Renal cortical epithelial cell (primary cell): ENCODE results near the gene OPN5. TPM values are rescaled to one million over a fixed set of nuclear protein-coding genes. Genes with fewer than 3 reads are reported as not detected.

ENCODE experiments used
- DNase-seq: peaks from one replicate; pipeline ENCODE4 v3.0.0-alpha.2; 2011; ENCODE audit warnings: low read depth
- total RNA-seq: library from RNA; depleted of rRNA; stranded (reverse); fragments of >200 nt; gene quantifications from 2 replicates; pipeline ENCODE4 v1.2.3, GENCODE V29; 2014

Gene OPN5
- total RNA-seq, 1 donor from 2014 or later = under 0.01 TPM

GRCh38 chr6:47859175-47859574 lies 77.3 kb downstream of the OPN5 start:
- DNase-seq = peak; percentile 85

- DNase-seq = no peak
These were observed 80.9 kb downstream of the OPN5 start for GRCh38 chr6:47862731-47863130.

GRCh38 chr6:47865206-47865605 lies 83.4 kb downstream of the OPN5 start:
- no peak for DNase-seq

DNA sequence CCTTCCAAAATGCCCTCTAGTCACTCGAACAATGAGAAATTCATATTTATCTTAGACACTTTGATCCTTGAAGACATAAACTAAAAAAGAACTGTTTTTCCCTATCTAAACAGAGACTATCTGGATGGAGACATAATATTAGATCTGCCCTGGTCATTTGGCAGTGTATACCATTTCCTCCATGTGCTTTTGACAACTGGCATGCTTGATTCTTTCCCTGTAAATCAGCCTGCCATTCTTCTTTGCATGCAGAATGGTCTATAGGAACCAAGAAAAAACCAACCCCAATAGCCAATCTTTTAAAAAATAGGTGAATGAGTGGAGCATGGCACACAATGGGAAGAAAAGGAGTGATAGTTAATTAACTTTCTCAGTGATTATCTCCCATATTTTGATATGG lies 93.8 kb downstream of the OPN5 start:
- DNase-seq = no peak

Other genes with a start within 250 kb of the OPN5 start
- 0.10 and 5.2 TPM in 2 replicates for gene ADGRF4, start 83.5 kb upstream of the OPN5 start, total RNA-seq